Fibroblast of lung (primary cell): ENCODE data around the gene TMCC3. TPM values are rescaled to one million over a fixed set of nuclear protein-coding genes. Genes with fewer than 3 reads are reported as not detected.

Experiments used
- DNase-seq, 2 donors: peaks; one replicate each; pipeline versions ENCODE4 v3.0.0 to v3.0.0-alpha.2; 2010; ENCODE audit warnings: low read depth in 2 of 2
- H2AFZ ChIP-seq: 2 replicates; pipeline ENCODE4 v1.5.1; 2012; ENCODE audit warnings: low read length, control low read depth, inconsistent platforms
- H3K27ac ChIP-seq: 2 replicates; pipeline ENCODE4 v1.5.1; 2011; ENCODE audit warnings: low read length, control low read depth; ENCODE audit not compliant: insufficient read depth
- H3K27me3 ChIP-seq: 2 replicates; pipeline ENCODE4 v1.5.1; 2011; ENCODE audit warnings: mild to moderate bottlenecking, low read length; ENCODE audit not compliant: control insufficient read depth, insufficient read depth
- H3K36me3 ChIP-seq: 2 replicates; pipeline ENCODE4 v1.5.1; 2011; ENCODE audit warnings: low read length; ENCODE audit not compliant: control insufficient read depth, insufficient read depth
- H3K4me1 ChIP-seq: 2 replicates; pipeline ENCODE4 v1.5.1; 2011; ENCODE audit warnings: low read length; ENCODE audit not compliant: control insufficient read depth, insufficient read depth; ENCODE audit errors: extremely low read depth
- H3K4me2 ChIP-seq: 2 replicates; pipeline ENCODE4 v1.5.1; 2011; ENCODE audit warnings: low read length, control low read depth; ENCODE audit not compliant: insufficient read depth; ENCODE audit errors: extremely low read depth
- H3K4me3 ChIP-seq, 4 experiments: fragments of 200-600 bp in 1 of 4; sonication (generic) in 1 of 4; replicated peaks in 1 of 4; 2 replicates each; pipeline ENCODE4 v1.5.1; 2011 to 2016; ENCODE audit warnings: low read length in 4 of 4, low read depth in 3 of 4, mild to moderate bottlenecking in 3 of 4, control low read depth in 2 of 4, inconsistent platforms in 1 of 4, mixed read lengths in 1 of 4; ENCODE audit not compliant: insufficient read depth in 1 of 4; ENCODE audit errors: control extremely low read depth in 1 of 4
- H3K79me2 ChIP-seq: 2 replicates; pipeline ENCODE4 v1.5.1; 2012; ENCODE audit warnings: mild to moderate bottlenecking, low read length, inconsistent platforms; ENCODE audit not compliant: control insufficient read depth, insufficient read depth
- H3K9ac ChIP-seq: 2 replicates; pipeline ENCODE4 v1.5.1; 2011; ENCODE audit warnings: mild to moderate bottlenecking, low read length, control low read depth; ENCODE audit not compliant: insufficient read depth
- H3K9me3 ChIP-seq: 2 replicates; pipeline ENCODE4 v1.5.1; 2012; ENCODE audit warnings: low read depth, low read length; ENCODE audit not compliant: control insufficient read depth, insufficient read depth
- H4K20me1 ChIP-seq: 2 replicates; pipeline ENCODE4 v1.5.1; 2011; ENCODE audit warnings: low read length; ENCODE audit not compliant: control insufficient read depth, insufficient read depth; ENCODE audit errors: extremely low read depth
- EZH2 ChIP-seq: IDR thresholded peaks from 2 replicates; pipeline ENCODE4 v1.5.1; 2012; ENCODE audit warnings: low read length, control low read depth, mild to moderate bottlenecking; ENCODE audit errors: missing control alignments
- polyA plus RNA-seq, 2 donors: library from polyadenylated mRNA; depleted of rRNA in 1 of 2; stranded (reverse) in 1 of 2; unstranded in 1 of 2; fragments of >200 nt; gene quantifications; 2 replicates each; pipeline ENCODE4 v1.2.1, GENCODE V29; 2011 to 2012; ENCODE audit warnings: missing spikeins in 1 of 2
- total RNA-seq: library from RNA; depleted of rRNA; stranded (reverse); fragments of >200 nt; gene quantifications from 2 replicates; pipeline ENCODE4 v1.2.1, GENCODE V29; 2014
- TF ChIP-seq, protein P1 (sequence below), 2 donors: IDR thresholded peaks in 1 of 2; conservative IDR thresholded peaks in 1 of 2; 1 replicate in 1 of 2; 2 replicates in 1 of 2; pipeline ENCODE4 v1.5.1; 2011 to 2012; ENCODE audit warnings: low read length in 2 of 2, control low read depth in 1 of 2, inconsistent platforms in 1 of 2, low read depth in 1 of 2, mild to moderate bottlenecking in 1 of 2

The TMCC3 gene
- total and polyA plus RNA-seq, 2 donors (not counting 1 experiment from before 2014, with no cell fraction given) = 0.22 to 0.33 TPM

DNA sequence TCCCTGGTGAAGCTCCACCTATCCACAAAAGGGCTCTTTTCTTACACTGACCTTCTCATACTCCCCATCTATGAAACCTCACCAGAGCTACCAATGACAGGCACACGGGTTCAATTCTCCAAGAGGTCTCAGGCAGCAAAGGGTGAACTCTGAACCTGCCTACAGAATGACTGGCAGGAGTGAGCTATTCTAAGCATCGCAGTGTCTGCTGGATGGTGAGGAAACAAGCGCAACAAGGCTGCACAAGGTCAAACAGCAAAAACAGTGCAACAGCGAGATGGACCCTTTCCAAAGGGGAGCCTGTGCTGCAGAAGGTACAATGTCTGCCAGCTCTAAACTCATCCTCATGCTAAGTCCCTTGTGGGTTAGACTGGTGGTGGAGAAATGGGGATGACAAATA is 22.0 kb downstream of the TMCC3 start:
- no peak for DNase-seq
- Histone ChIP-seq H3K27me3 (no peaks in the 10 kb centered on the region), H3K4me3 (no peak overlapping the region), H4K20me1 (no peaks in the 10 kb centered on the region), H3K36me3 (no peaks in the 10 kb centered on the region), H2AFZ (no peak overlapping the region), H3K27ac (no peak overlapping the region), H3K4me1 (no peaks in the 10 kb centered on the region), H3K9ac (no peak overlapping the region), H3K79me2 (no peaks in the 10 kb centered on the region), H3K9me3 (no peaks in the 10 kb centered on the region), H3K4me2 (no peak overlapping the region)
- TF ChIP-seq, protein P1, sequence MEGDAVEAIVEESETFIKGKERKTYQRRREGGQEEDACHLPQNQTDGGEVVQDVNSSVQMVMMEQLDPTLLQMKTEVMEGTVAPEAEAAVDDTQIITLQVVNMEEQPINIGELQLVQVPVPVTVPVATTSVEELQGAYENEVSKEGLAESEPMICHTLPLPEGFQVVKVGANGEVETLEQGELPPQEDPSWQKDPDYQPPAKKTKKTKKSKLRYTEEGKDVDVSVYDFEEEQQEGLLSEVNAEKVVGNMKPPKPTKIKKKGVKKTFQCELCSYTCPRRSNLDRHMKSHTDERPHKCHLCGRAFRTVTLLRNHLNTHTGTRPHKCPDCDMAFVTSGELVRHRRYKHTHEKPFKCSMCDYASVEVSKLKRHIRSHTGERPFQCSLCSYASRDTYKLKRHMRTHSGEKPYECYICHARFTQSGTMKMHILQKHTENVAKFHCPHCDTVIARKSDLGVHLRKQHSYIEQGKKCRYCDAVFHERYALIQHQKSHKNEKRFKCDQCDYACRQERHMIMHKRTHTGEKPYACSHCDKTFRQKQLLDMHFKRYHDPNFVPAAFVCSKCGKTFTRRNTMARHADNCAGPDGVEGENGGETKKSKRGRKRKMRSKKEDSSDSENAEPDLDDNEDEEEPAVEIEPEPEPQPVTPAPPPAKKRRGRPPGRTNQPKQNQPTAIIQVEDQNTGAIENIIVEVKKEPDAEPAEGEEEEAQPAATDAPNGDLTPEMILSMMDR (conservative IDR thresholded peaks at IDR 0.05 in 1 of 2, IDR thresholded peaks at IDR 0.05 in 1 of 2; ENCODE audit: low read depth in 1 of 2, low read length in 2 of 2) = no peak
- TF ChIP-seq EZH2 = no peak

DNA sequence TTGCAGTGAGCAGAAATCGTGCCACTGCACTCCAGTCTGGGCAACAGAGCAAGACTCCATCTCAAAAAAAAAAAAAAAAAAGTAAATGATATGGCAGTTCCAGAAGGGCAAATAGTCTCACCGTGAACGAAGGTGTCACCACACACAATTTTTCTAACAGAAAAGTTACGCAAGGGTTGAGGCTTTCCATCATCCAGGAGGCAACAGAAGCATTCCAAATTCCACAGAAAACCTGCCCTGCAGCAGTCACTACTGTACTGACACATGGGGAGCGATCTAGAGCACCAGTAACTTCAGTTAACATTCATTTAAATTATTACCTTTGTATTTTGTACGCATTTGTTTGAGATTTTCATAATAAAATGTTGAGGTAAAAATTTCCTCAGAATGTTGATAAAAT is 24.8 kb downstream of the TMCC3 start:
- Histone ChIP-seq H3K36me3 (no peaks in the 10 kb centered on the region), H4K20me1 (no peaks in the 10 kb centered on the region), H2AFZ (no peak overlapping the region), H3K79me2 (no peaks in the 10 kb centered on the region), H3K4me3 (no peak overlapping the region), H3K27me3 (no peaks in the 10 kb centered on the region), H3K9ac (no peak overlapping the region), H3K4me2 (no peak overlapping the region), H3K27ac (no peak overlapping the region), H3K9me3 (no peaks in the 10 kb centered on the region), H3K4me1 (no peaks in the 10 kb centered on the region)
- TF ChIP-seq, protein P1 (conservative IDR thresholded peaks at IDR 0.05 in 1 of 2, IDR thresholded peaks at IDR 0.05 in 1 of 2; ENCODE audit: low read depth in 1 of 2, low read length in 2 of 2) = no peak
- TF ChIP-seq EZH2 = no peak
- no peak for DNase-seq

DNA sequence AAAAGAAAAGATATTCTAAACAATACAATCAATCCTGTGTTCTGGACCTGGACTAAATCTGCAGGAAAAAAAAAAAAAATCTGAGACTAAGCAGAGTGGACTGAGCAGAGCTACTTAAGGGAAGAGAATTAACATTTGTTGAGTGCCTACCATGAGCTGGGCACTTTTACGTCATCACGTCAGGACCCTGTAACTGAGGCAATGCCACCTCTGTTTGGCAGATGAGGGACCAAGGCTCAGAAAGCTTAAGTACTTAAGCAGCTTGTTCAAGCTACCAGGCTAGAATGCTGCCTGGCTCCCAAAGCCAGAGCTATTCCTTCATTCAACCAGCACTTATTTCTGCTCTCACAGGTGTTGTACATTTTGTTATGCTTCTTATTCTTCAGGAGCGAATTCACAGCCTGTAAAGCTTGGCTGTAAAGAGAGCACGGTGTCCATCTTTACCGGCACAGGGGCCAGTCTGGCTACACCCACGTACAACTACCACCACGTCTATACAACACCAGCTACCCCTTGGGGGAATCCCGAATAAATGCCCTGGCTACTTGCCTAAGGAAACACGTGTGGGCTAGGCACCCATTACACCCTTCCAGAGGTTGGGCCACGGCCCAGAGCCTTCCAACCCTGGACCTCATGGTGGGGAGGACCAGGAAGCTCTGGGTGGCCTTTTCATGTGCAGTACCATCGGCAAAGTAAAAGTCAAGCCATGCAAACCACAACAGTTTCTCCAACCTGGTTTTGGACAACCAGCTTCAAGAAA is 27.0 kb downstream of the TMCC3 start:
- DNase-seq = no peak
- no peaks in the 10 kb centered on the region for H4K20me1 ChIP-seq
- no peaks in the 10 kb centered on the region for H3K9me3 ChIP-seq
- H3K27me3 ChIP-seq = no peaks in the 10 kb centered on the region
- H3K79me2 ChIP-seq = no peaks in the 10 kb centered on the region
- H3K36me3 ChIP-seq = no peaks in the 10 kb centered on the region
- no peak overlapping the region for H3K4me3 ChIP-seq
- H3K4me1 ChIP-seq = peaks cover 4% of the 10 kb centered on the region
- no peak overlapping the region for H3K27ac ChIP-seq
- H3K4me2 ChIP-seq = no peak overlapping the region
- no peak overlapping the region for H3K9ac ChIP-seq
- no peak for TF ChIP-seq EZH2
- TF ChIP-seq, protein P1 (conservative IDR thresholded peaks at IDR 0.05 in 1 of 2, IDR thresholded peaks at IDR 0.05 in 1 of 2; ENCODE audit: low read depth in 1 of 2, low read length in 2 of 2) = no peak
- no peak overlapping the region for H2AFZ ChIP-seq
